Measurements from ENCODE around the gene TRIO.

Gene TRIO

DNA sequence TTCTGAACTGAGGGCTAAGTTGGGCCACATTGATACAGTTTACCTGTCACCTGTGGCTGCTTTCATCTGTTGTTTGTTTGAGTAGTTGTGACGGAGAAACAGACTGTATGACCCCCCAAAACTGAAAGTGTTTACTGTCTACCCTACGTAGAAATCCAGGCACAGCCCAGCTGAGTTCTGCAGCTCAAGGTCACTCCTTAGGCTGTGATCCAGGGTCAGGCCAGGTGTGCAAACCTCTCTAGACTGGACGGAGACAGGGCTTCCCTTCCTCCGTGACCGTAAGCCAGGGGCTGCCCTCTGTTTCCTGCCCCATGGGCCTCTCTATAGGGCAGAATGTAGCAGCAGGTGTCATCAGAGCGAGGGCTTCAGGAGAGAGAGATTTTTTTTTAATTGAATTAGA lies 230.5 kb downstream of the TRIO start:
- H3K27me3 ChIP-seq (ENCODE audit: control insufficient read depth, insufficient read depth, low read length): no peaks in the 10 kb centered on the region
- no peak overlapping the region for H3K27ac ChIP-seq
- H3K79me2 ChIP-seq: no peaks in the 10 kb centered on the region
- no peaks in the 10 kb centered on the region for H3K4me1 ChIP-seq
- no peak overlapping the region for H3K4me3 ChIP-seq (ENCODE audit: low read depth, low read length)
- no peaks in the 10 kb centered on the region for H3K9me3 ChIP-seq (ENCODE audit: control insufficient read depth, low read length)
- no peaks in the 10 kb centered on the region for H3K36me3 ChIP-seq (ENCODE audit: control insufficient read depth, insufficient read depth, low read length)
- no peak overlapping the region for H2AFZ ChIP-seq
- TF ChIP-seq, protein P1, sequence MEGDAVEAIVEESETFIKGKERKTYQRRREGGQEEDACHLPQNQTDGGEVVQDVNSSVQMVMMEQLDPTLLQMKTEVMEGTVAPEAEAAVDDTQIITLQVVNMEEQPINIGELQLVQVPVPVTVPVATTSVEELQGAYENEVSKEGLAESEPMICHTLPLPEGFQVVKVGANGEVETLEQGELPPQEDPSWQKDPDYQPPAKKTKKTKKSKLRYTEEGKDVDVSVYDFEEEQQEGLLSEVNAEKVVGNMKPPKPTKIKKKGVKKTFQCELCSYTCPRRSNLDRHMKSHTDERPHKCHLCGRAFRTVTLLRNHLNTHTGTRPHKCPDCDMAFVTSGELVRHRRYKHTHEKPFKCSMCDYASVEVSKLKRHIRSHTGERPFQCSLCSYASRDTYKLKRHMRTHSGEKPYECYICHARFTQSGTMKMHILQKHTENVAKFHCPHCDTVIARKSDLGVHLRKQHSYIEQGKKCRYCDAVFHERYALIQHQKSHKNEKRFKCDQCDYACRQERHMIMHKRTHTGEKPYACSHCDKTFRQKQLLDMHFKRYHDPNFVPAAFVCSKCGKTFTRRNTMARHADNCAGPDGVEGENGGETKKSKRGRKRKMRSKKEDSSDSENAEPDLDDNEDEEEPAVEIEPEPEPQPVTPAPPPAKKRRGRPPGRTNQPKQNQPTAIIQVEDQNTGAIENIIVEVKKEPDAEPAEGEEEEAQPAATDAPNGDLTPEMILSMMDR (IDR thresholded peaks at IDR 0.05): no peak
- no peak overlapping the region for H3K9ac ChIP-seq
- no peak overlapping the region for H3K4me2 ChIP-seq (ENCODE audit: low read length)

DNA sequence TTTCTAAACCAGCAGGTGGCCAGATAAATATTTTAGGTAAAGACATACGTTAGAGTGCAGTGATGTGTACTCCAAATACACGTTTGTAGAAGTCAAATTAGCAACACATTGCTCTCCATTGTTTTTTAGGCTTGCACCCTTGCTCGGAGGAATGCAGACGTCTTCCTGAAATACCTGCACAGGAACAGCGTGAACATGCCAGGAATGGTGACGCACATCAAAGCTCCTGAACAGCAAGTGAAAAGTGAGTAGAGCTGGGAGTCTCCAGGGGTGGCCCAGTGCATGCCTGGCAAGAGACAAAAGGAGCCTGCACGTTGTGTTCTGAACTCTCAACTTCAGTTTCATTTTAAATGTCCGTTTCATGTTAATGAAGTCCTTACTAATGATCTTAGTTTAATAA lies 231.0 kb downstream of the TRIO start:
- no peak overlapping the region for H3K9ac ChIP-seq
- no peak overlapping the region for H3K27ac ChIP-seq
- no peaks in the 10 kb centered on the region for H3K36me3 ChIP-seq (ENCODE audit: control insufficient read depth, insufficient read depth, low read length)
- H2AFZ ChIP-seq: no peak overlapping the region
- TF ChIP-seq, protein P1 (IDR thresholded peaks at IDR 0.05): no peak
- no peak overlapping the region for H3K4me2 ChIP-seq (ENCODE audit: low read length)
- no peaks in the 10 kb centered on the region for H3K79me2 ChIP-seq
- H3K4me3 ChIP-seq (ENCODE audit: low read depth, low read length): no peak overlapping the region
- H3K27me3 ChIP-seq (ENCODE audit: control insufficient read depth, insufficient read depth, low read length): no peaks in the 10 kb centered on the region
- H3K9me3 ChIP-seq (ENCODE audit: control insufficient read depth, low read length): no peaks in the 10 kb centered on the region
- H3K4me1 ChIP-seq: no peaks in the 10 kb centered on the region

DNA sequence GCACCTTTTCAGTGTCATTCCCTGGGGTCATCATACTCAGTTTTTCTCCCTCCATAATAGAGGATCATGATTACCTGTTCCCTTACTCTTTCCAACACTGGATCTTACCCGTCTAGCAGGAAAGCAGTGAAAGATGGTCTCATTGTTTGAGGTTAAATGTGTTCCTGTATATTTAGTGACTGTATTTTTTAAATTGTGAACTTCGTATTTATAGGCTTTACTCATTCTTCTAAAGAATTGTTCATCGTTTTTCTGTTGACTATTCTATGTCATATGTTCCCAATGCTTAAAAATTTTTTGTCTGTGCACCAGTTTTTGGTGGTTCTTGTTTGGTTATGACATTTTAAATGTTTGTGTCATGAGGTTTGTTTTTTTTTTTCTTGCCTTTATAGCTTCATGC lies 233.6 kb downstream of the TRIO start:
- H3K79me2 ChIP-seq: no peaks in the 10 kb centered on the region
- H3K4me3 ChIP-seq (ENCODE audit: low read depth, low read length): no peak overlapping the region
- H3K36me3 ChIP-seq (ENCODE audit: control insufficient read depth, insufficient read depth, low read length): no peaks in the 10 kb centered on the region

DNA sequence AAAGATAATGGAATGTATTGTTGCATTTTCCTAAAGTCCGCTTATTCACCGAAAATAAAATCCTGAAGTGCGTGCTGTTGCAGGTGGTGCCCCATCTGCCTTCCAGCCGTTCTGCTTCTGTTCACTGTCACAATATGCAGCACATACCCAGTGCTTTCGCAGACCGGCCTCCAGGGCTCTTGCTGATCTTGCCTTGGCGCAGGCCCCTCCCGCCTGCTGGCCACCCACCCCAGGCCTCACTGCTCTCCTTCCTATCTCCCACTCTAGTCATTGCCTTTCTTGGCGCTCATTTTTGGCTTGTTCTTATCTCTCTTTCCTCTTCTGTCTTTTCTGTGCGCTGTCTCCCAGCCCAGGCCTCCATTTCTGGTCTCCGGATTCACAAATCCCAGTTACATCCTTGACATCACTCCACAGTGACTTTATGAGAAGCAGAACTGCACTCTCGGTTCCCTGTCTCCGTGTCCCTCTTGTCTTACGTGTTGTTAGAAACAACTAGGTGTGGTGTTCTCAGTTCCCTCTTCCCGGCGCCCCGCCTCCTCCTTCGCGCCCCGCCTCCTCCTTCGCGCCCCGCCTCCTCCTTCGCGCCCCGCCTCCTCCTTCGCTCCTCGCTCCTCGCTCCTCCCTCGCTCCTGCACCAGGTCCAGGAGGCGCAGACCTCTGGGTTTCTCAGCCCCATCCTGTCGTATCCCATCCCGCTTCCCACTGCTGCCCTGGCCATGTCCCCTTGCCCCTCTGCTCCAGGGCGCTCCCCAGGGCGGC lies 236.8 kb downstream of the TRIO start:
- TF ChIP-seq, protein P1 (IDR thresholded peaks at IDR 0.05): no peak
- Histone ChIP-seq H3K9ac (no peak overlapping the region), H3K36me3 (ENCODE audit: control insufficient read depth, insufficient read depth, low read length) (no peaks in the 10 kb centered on the region), H3K4me2 (ENCODE audit: low read length) (no peak overlapping the region), H2AFZ (no peak overlapping the region), H3K4me1 (no peaks in the 10 kb centered on the region), H3K79me2 (no peaks in the 10 kb centered on the region), H3K27ac (no peak overlapping the region), H3K4me3 (ENCODE audit: low read depth, low read length) (no peak overlapping the region), H3K27me3 (ENCODE audit: control insufficient read depth, insufficient read depth, low read length) (no peaks in the 10 kb centered on the region), H3K9me3 (ENCODE audit: control insufficient read depth, low read length) (no peaks in the 10 kb centered on the region)

More for the DNA sequence above, 233.6 kb downstream of the TRIO start:
- H2AFZ ChIP-seq: no peak overlapping the region
- TF ChIP-seq, protein P1 (IDR thresholded peaks at IDR 0.05): no peak
- H3K9me3 ChIP-seq (ENCODE audit: control insufficient read depth, low read length): no peaks in the 10 kb centered on the region
- H3K27ac ChIP-seq: no peak overlapping the region
- no peak overlapping the region for H3K9ac ChIP-seq
- H3K4me1 ChIP-seq: no peaks in the 10 kb centered on the region
- no peaks in the 10 kb centered on the region for H3K27me3 ChIP-seq (ENCODE audit: control insufficient read depth, insufficient read depth, low read length)
- no peak overlapping the region for H3K4me2 ChIP-seq (ENCODE audit: low read length)

DNA sequence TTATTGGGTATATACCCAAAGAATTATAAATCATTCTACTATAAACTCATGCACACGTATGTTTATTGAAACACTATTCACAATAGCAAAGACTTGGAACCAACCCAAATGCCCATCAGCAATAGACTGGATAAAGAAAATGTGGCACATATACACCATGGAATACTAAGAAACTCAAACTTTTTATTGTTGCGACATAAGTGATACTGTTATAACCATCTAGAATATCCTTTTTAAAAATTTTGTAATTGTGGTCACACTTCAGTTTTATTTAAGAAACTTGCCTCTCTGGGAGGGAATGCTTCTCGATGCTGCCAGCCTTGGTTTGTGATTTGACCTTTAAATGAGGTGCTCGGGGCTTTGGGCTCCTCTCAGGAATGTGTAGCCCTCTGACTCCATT lies 237.6 kb downstream of the TRIO start:
- Histone ChIP-seq H3K27ac (no peak overlapping the region), H3K79me2 (no peaks in the 10 kb centered on the region), H3K27me3 (ENCODE audit: control insufficient read depth, insufficient read depth, low read length) (no peaks in the 10 kb centered on the region), H3K4me1 (no peaks in the 10 kb centered on the region), H3K9ac (no peak overlapping the region), H2AFZ (no peak overlapping the region), H3K4me3 (ENCODE audit: low read depth, low read length) (no peak overlapping the region), H3K36me3 (ENCODE audit: control insufficient read depth, insufficient read depth, low read length) (no peaks in the 10 kb centered on the region), H3K9me3 (ENCODE audit: control insufficient read depth, low read length) (no peaks in the 10 kb centered on the region), H3K4me2 (ENCODE audit: low read length) (no peak overlapping the region)
- TF ChIP-seq, protein P1 (IDR thresholded peaks at IDR 0.05): no peak
